ENCODE measurements around the gene TUB. TPM values are rescaled to one million over a fixed set of nuclear protein-coding genes. Genes with fewer than 3 reads are reported as not detected.

The TUB gene
- total RNA-seq, 1 donor from 2014 or later: 5.2 TPM

DNA sequence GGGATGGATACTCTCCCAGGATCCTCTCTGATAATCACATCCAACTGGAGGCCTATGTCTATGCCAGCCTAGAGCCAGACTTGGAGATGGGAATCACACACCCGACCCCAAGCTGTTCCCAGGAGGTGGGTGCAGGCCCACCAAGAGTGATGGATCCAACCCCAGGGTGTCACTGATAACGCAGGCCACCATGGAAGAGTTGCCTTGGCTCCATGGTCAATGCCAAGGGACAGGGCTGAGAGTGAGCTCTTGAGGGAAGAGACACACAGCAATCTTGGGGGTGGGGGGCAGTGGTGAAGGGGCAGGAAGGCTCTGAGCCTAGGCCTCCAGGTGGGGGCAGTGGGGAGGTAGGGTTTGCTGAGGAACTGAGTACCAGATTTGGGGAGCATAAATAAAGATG lies 16.9 kb downstream of the TUB start:
- ATAC-seq (no peak), DNase-seq (no peak)
- H3K27ac ChIP-seq: no peak overlapping the region
- intact Hi-C loops (cut with DNase I): no loop called here
- H3K4me1 ChIP-seq: no peaks in the 10 kb centered on the region
- TF ChIP-seq, protein P1, sequence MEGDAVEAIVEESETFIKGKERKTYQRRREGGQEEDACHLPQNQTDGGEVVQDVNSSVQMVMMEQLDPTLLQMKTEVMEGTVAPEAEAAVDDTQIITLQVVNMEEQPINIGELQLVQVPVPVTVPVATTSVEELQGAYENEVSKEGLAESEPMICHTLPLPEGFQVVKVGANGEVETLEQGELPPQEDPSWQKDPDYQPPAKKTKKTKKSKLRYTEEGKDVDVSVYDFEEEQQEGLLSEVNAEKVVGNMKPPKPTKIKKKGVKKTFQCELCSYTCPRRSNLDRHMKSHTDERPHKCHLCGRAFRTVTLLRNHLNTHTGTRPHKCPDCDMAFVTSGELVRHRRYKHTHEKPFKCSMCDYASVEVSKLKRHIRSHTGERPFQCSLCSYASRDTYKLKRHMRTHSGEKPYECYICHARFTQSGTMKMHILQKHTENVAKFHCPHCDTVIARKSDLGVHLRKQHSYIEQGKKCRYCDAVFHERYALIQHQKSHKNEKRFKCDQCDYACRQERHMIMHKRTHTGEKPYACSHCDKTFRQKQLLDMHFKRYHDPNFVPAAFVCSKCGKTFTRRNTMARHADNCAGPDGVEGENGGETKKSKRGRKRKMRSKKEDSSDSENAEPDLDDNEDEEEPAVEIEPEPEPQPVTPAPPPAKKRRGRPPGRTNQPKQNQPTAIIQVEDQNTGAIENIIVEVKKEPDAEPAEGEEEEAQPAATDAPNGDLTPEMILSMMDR (IDR thresholded peaks at IDR 0.05): no peak
- no peaks in the 10 kb centered on the region for H3K9me3 ChIP-seq
- H3K4me3 ChIP-seq: no peak overlapping the region
- peaks cover 21% of the 10 kb centered on the region for H3K36me3 ChIP-seq
- no peaks in the 10 kb centered on the region for H3K27me3 ChIP-seq (ENCODE audit: low read depth)

DNA sequence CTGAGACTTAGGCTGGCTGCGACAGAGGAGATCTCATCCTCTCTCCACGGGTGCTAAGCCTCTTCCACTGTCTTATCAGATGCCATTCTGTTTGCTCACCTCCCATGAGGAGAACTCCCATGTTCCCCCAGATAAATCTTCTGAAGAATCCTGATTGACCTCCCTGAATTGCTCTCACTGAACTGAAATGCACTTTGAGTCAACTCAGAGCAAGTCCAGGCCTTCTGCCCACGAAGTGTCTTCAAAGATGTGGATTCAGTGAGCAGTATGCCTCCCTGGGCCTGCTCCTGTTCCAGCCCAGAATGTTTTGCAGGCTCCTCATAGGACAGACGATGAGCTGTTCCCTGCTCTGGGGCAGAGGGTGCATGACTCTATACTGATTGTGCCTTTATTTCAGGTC lies 17.4 kb downstream of the TUB start:
- Histone ChIP-seq H3K27ac (no peak overlapping the region), H3K9me3 (no peaks in the 10 kb centered on the region), H3K36me3 (peaks cover 21% of the 10 kb centered on the region), H3K4me3 (no peak overlapping the region), H3K4me1 (no peaks in the 10 kb centered on the region), H3K27me3 (ENCODE audit: low read depth) (no peaks in the 10 kb centered on the region)
- DNase-seq (no peak), ATAC-seq (no peak)
- TF ChIP-seq, protein P1 (IDR thresholded peaks at IDR 0.05): no peak
- intact Hi-C loops (cut with DNase I): no loop called here

DNA sequence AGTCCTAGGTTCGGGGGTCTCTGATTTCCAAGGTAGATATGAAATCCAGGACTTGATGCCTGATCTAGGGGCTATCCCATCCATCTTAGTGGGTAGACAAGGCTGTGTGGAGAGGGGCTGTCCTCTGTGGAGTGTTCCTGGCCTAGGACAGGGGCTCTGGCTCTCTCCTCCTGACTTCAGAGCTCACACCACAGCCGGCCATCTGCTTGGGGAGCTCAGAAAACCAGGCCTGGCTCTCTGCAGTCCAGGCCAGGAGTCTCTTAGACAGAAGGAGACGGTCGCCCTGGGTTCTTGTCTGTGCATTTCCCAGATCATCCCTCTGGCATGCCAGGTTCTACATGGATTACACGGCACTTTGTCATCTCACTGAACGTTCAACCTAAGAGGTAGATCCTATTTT lies 17.9 kb downstream of the TUB start:
- Histone ChIP-seq H3K27me3 (ENCODE audit: low read depth) (no peaks in the 10 kb centered on the region), H3K9me3 (no peaks in the 10 kb centered on the region), H3K4me1 (no peaks in the 10 kb centered on the region), H3K36me3 (peaks cover 23% of the 10 kb centered on the region), H3K27ac (no peak overlapping the region), H3K4me3 (no peak overlapping the region)
- ATAC-seq (no peak), DNase-seq (no peak)
- TF ChIP-seq, protein P1 (IDR thresholded peaks at IDR 0.05): no peak
- intact Hi-C loops (cut with DNase I): no loop called here

DNA sequence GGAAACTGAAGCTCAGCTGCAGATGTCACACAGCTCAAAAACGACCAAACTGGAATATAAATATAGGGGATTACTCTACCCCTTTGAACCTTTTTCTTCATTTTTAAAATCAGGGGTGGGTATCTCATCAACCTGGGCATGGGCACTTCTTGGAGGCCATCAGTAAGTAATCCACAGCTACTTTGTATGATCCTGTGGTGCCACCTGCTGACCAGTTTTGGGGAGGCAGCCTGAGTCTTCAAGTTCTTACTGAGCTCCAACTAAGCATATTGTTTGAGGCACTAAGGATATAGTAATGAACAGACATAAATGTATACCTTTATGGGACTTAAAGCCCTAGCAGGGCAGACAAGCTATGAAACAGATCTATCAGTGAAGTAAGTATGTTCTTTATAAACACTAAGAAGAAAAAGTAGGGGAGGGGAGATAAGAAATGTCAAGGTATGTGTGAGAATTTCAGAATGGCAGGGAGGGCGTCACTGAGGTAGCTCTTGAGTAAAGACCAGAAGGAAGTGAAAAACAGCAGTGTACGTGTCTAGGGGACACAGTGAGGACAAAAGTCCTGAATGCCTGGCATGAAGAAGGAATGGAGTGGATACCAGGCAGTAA lies 18.4 kb downstream of the TUB start:
- peak; percentile 72 for DNase-seq
- no peak overlapping the region for H3K4me3 ChIP-seq
- peaks cover 26% of the 10 kb centered on the region for H3K36me3 ChIP-seq
- ATAC-seq: peak; percentile 59 to 69
- no peak overlapping the region for H3K27ac ChIP-seq
- no peaks in the 10 kb centered on the region for H3K9me3 ChIP-seq
- no peaks in the 10 kb centered on the region for H3K4me1 ChIP-seq
- intact Hi-C loops (cut with DNase I): no loop called here
- no peaks in the 10 kb centered on the region for H3K27me3 ChIP-seq (ENCODE audit: low read depth)
- TF ChIP-seq, protein P1 (IDR thresholded peaks at IDR 0.05): peak; percentile 74

DNA sequence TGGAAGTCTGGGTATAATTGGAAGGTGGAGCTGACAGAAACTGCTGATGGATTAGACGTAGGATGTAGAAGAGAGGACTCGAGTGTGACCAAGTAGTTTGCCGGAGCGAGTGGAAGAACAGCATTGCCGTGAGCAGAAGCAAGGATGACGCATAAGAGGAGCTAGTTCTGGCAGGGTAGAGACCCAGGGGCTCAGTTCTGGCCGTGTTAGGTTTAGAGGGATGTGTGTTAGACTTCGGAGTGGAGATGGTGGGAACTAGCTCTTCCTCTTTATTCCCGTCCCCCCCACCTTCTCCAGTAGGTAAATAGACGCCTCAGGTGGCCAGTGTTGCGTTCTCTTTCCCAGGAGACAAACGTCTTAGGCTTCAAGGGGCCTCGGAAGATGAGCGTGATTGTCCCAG lies 19.1 kb downstream of the TUB start:
- Histone ChIP-seq H3K9me3 (no peaks in the 10 kb centered on the region), H3K36me3 (peaks cover 29% of the 10 kb centered on the region), H3K27me3 (ENCODE audit: low read depth) (no peaks in the 10 kb centered on the region), H3K4me3 (no peak overlapping the region), H3K4me1 (no peaks in the 10 kb centered on the region), H3K27ac (no peak overlapping the region)
- TF ChIP-seq, protein P1 (IDR thresholded peaks at IDR 0.05): no peak
- DNase-seq: no peak
- ATAC-seq: no peak
- intact Hi-C loops (cut with DNase I): no loop called here
